CD4-positive, alpha-beta T cell treated with Interferon gamma for 1 hour (primary cell): Measurements from ENCODE around the gene SFI1.

ENCODE experiments used
- DNase-seq: peaks from one replicate; pipeline ENCODE4 v3.0.0-alpha.2; 2020

Gene SFI1

GRCh38 chr22:31620756-31621480 lies 124.6 kb downstream of the SFI1 start:
- no peak for DNase-seq

- DNase-seq, result no peak
Observed at GRCh38 chr22:31621507-31622124, 125.3 kb downstream of the SFI1 start.

- no peak for DNase-seq
Observed at GRCh38 chr22:31622980-31623379, 126.6 kb downstream of the SFI1 start.

- DNase-seq, result no peak
Observed at GRCh38 chr22:31623592-31624304, 127.4 kb downstream of the SFI1 start.

- DNase-seq, result no peak
Observed at GRCh38 chr22:31625257-31625640, 128.9 kb downstream of the SFI1 start.

- no peak for DNase-seq
Observed at GRCh38 chr22:31625661-31626426, 129.5 kb downstream of the SFI1 start.

GRCh38 chr22:31626427-31627150 lies 130.3 kb downstream of the SFI1 start:
- DNase-seq, result no peak

- DNase-seq, result no peak
Observed at GRCh38 chr22:31627223-31627731, 130.9 kb downstream of the SFI1 start.

GRCh38 chr22:31628362-31628761 lies 132.0 kb downstream of the SFI1 start:
- no peak for DNase-seq

- no peak for DNase-seq
Observed at GRCh38 chr22:31628969-31629708, 132.8 kb downstream of the SFI1 start.

GRCh38 chr22:31629741-31630184 lies 133.4 kb downstream of the SFI1 start:
- no peak for DNase-seq

GRCh38 chr22:31630331-31631329 lies 134.3 kb downstream of the SFI1 start:
- DNase-seq, result peak; percentile 91

- no peak for DNase-seq
Observed at GRCh38 chr22:31631436-31631835, 135.1 kb downstream of the SFI1 start.

- no peak for DNase-seq
Observed at GRCh38 chr22:31635638-31636306, 139.4 kb downstream of the SFI1 start.

GRCh38 chr22:31637447-31637890 lies 141.1 kb downstream of the SFI1 start:
- DNase-seq, result peak; percentile 53

- peak; percentile 59 for DNase-seq
Observed at GRCh38 chr22:31637891-31638618, 141.7 kb downstream of the SFI1 start.

- no peak for DNase-seq
Observed at GRCh38 chr22:31639436-31640039, 143.2 kb downstream of the SFI1 start.
